ENCODE data around the gene TBC1D1.

- TF ChIP-seq CTCF (IDR thresholded peaks at IDR 0.05; ENCODE audit: insufficient read depth, low read depth, low read length) (no peak), EZH2 (IDR thresholded peaks at IDR 0.05; ENCODE audit: insufficient read depth, low read length) (no peak)
Measured at GRCh38 chr4:38177035-38177546, 286.2 kb downstream of the TBC1D1 start.

Measured in astrocyte (in vitro differentiated cells and primary cell).